H1 (cell line): ENCODE data around the gene SMDT1. TPM values are rescaled to one million over a fixed set of nuclear protein-coding genes. Genes with fewer than 3 reads are reported as not detected.

Experiments used
- CTCF ChIA-PET: fragments of 300-600 bp; sonication (Branson Sonifier 250); formaldehyde crosslinking; loops from one replicate; lab custom pipeline; 2021; ENCODE audit not compliant: partially characterized antibody; lab: Charles Lee
- POLR2A ChIA-PET: fragments of 300-600 bp; sonication (Branson Sonifier 250); formaldehyde crosslinking; loops from one replicate; lab custom pipeline; 2021; ENCODE audit warnings: inconsistent platforms; ENCODE audit not compliant: partially characterized antibody; lab: Charles Lee
- DNase-seq, 2 experiments: peaks; one replicate each; pipeline versions ENCODE4 v3.0.0 to v3.0.0-alpha.2; 2010 to 2022; ENCODE audit warnings: low spot score in 2 of 2, low read depth in 1 of 2, mixed read lengths in 1 of 2
- FAIRE-seq: peaks from 2 replicates; lab custom pipeline; 2011; peaks lifted over from hg19 to GRCh38; lab: Jason Lieb, UNC
- H2AFZ ChIP-seq: 2 replicates; pipeline ENCODE4 v1.8.1; 2012; ENCODE audit warnings: low read length, inconsistent platforms
- H2AK5ac ChIP-seq: 2 replicates; pipeline ENCODE4 v1.6.1; 2013; ENCODE audit warnings: low read depth, low read length
- H2BK120ac ChIP-seq: replicated peaks from 2 replicates; pipeline ENCODE3; 2013; ENCODE audit warnings: low read depth, low read length, inconsistent platforms
- H2BK12ac ChIP-seq: 2 replicates; pipeline ENCODE4 v1.6.1; 2013; ENCODE audit warnings: low read depth, low read length
- H2BK15ac ChIP-seq: 2 replicates; pipeline ENCODE4 v1.6.1; 2013; ENCODE audit warnings: low read length
- H2BK20ac ChIP-seq: 2 replicates; pipeline ENCODE4 v1.6.1; 2013; ENCODE audit warnings: low read length
- H2BK5ac ChIP-seq: 2 replicates; pipeline ENCODE4 v1.6.1; 2013; ENCODE audit warnings: low read depth, low read length
- H3K14ac ChIP-seq: 2 replicates; pipeline ENCODE4 v1.6.1; 2013; ENCODE audit warnings: inconsistent platforms; ENCODE audit not compliant: insufficient read length
- H3K18ac ChIP-seq: 2 replicates; pipeline ENCODE4 v1.6.1; 2013; ENCODE audit warnings: low read length; ENCODE audit errors: extremely low read depth
- H3K23ac ChIP-seq: 2 replicates; pipeline ENCODE4 v1.6.1; 2013; ENCODE audit warnings: inconsistent platforms; ENCODE audit not compliant: insufficient read length
- H3K23me2 ChIP-seq: 2 replicates; pipeline ENCODE4 v1.6.1; 2013; ENCODE audit warnings: low read depth, low read length
- H3K27ac ChIP-seq: 2 replicates; pipeline ENCODE4 v1.6.1; 2011; ENCODE audit warnings: low read depth, low read length, inconsistent platforms
- H3K27me3 ChIP-seq, 4 experiments: replicated peaks in 1 of 4; 1 replicate in 1 of 4; 2 replicates in 3 of 4; pipeline versions ENCODE4 v1.6.1 to v1.8.1; 2011 to 2013; ENCODE audit warnings: low read length in 3 of 4, mild to moderate bottlenecking in 3 of 4, inconsistent platforms in 2 of 4, mixed read lengths in 2 of 4, moderate library complexity in 1 of 4; ENCODE audit not compliant: control insufficient read depth in 3 of 4, insufficient read depth in 3 of 4; ENCODE audit errors: extremely low read depth in 1 of 4
- H3K36me3 ChIP-seq, 4 experiments: 2 replicates each; pipeline versions ENCODE4 v1.6.1 to v1.8.1; 2011 to 2013; ENCODE audit warnings: mild to moderate bottlenecking in 4 of 4, low read length in 3 of 4, moderate library complexity in 2 of 4, control low read depth in 1 of 4, inconsistent platforms in 1 of 4; ENCODE audit not compliant: insufficient read depth in 4 of 4, control insufficient read depth in 2 of 4
- H3K4ac ChIP-seq: replicated peaks from 2 replicates; pipeline ENCODE3; 2013; ENCODE audit warnings: low read length, low read depth, mixed read lengths, inconsistent platforms; ENCODE audit not compliant: insufficient read length
- H3K4me1 ChIP-seq, 4 experiments: replicated peaks in 1 of 4; 1 replicate in 1 of 4; 2 replicates in 3 of 4; pipeline versions ENCODE4 v1.6.1 to v1.8.1; 2011 to 2013; ENCODE audit warnings: low read length in 3 of 4, inconsistent platforms in 2 of 4, mixed read lengths in 1 of 4; ENCODE audit not compliant: insufficient read depth in 4 of 4, control insufficient read depth in 3 of 4
- H3K4me2 ChIP-seq, 2 experiments: 2 replicates each; pipeline versions ENCODE4 v1.6.1 to v1.8.1; 2011 to 2013; ENCODE audit warnings: low read depth in 2 of 2, low read length in 2 of 2, control low read depth in 1 of 2, inconsistent platforms in 1 of 2, mild to moderate bottlenecking in 1 of 2; ENCODE audit not compliant: insufficient read depth in 1 of 2
- H3K4me3 ChIP-seq, 4 experiments: fragments of 200-600, 300-600 bp in 1 of 4; sonication (generic), shearing (Covaris generic), sonication (Bioruptor Twin) in 1 of 4; 2 replicates each; pipeline versions ENCODE4 v1.5.1 to v1.8.1; 2011 to 2016; ENCODE audit warnings: low read length in 4 of 4, low read depth in 3 of 4, control low read depth in 2 of 4, inconsistent platforms in 2 of 4, mild to moderate bottlenecking in 2 of 4, mixed read lengths in 1 of 4, moderate library complexity in 1 of 4; ENCODE audit not compliant: insufficient read depth in 2 of 4; ENCODE audit errors: extremely low read depth in 1 of 4
- H3K56ac ChIP-seq: replicated peaks from 2 replicates; pipeline ENCODE3; 2013; ENCODE audit warnings: low read depth, mild to moderate bottlenecking, mixed read lengths, low read length, inconsistent platforms; ENCODE audit not compliant: insufficient read length
- H3K79me1 ChIP-seq: 2 replicates; pipeline ENCODE4 v1.6.1; 2013; ENCODE audit warnings: low read depth, low read length, control low read depth
- H3K79me2 ChIP-seq, 2 experiments: 2 replicates each; pipeline versions ENCODE4 v1.6.1 to v1.8.1; 2012 to 2013; ENCODE audit warnings: low read length in 2 of 2, mild to moderate bottlenecking in 2 of 2, inconsistent platforms in 1 of 2; ENCODE audit not compliant: insufficient read depth in 2 of 2, control insufficient read depth in 1 of 2
- H3K9ac ChIP-seq, 4 experiments: replicated peaks in 1 of 4; 1 replicate in 1 of 4; 2 replicates in 3 of 4; pipeline versions ENCODE4 v1.6.1 to v1.8.1; 2011 to 2013; ENCODE audit warnings: low read depth in 3 of 4, low read length in 3 of 4, control low read depth in 2 of 4, mild to moderate bottlenecking in 2 of 4, moderate library complexity in 2 of 4, inconsistent platforms in 1 of 4; ENCODE audit errors: extremely low read depth in 1 of 4
- H3K9me3 ChIP-seq, 2 experiments: 2 replicates each; pipeline versions ENCODE4 v1.6.1 to v1.8.1; 2012 to 2013; ENCODE audit warnings: mild to moderate bottlenecking in 2 of 2, moderate library complexity in 2 of 2, control low read depth in 1 of 2, inconsistent platforms in 1 of 2, low read depth in 1 of 2, low read length in 1 of 2, mixed read lengths in 1 of 2; ENCODE audit not compliant: insufficient read depth in 2 of 2
- H4K20me1 ChIP-seq, 2 experiments: replicated peaks in 1 of 2; 2 replicates each; pipeline versions ENCODE3 to v1.8.1; 2011 to 2013; ENCODE audit warnings: inconsistent platforms in 2 of 2, low read length in 2 of 2, mild to moderate bottlenecking in 1 of 2; ENCODE audit not compliant: insufficient read depth in 2 of 2, control insufficient read depth in 1 of 2
- H4K5ac ChIP-seq: 2 replicates; pipeline ENCODE4 v1.6.1; 2013; ENCODE audit warnings: low read length, low read depth, mixed read lengths, inconsistent platforms; ENCODE audit not compliant: insufficient read length
- H4K8ac ChIP-seq: 2 replicates; pipeline ENCODE4 v1.8.0; 2013; ENCODE audit warnings: mild to moderate bottlenecking, moderate library complexity, low read length, inconsistent platforms; ENCODE audit not compliant: insufficient read depth; ENCODE audit errors: extremely low read depth
- H4K91ac ChIP-seq: replicated peaks from 2 replicates; pipeline ENCODE3; 2013; ENCODE audit warnings: low read length, mixed read lengths, inconsistent platforms; ENCODE audit not compliant: insufficient read length
- GTF2F1 ChIP-seq: IDR thresholded peaks from 2 replicates; pipeline ENCODE4 v1.6.1; 2012; ENCODE audit warnings: low read depth, low read length, improper control_type of control experiment, borderline replicate concordance
- TEAD4 ChIP-seq: IDR thresholded peaks from 2 replicates; pipeline ENCODE4 v1.6.1; 2012; ENCODE audit warnings: low read depth, low read length, inconsistent platforms, mixed read lengths
- WGBS, 2 experiments: shearing (Covaris generic) in 1 of 2; methylation state at CpG; one replicate each; pipeline versions ENCODE4 v1.1.6 to v1.1.7; 2013 to 2015; ENCODE audit warnings: low lambda C conversion rate in 2 of 2, mixed read lengths in 2 of 2, inconsistent platforms in 1 of 2, low coverage in 1 of 2, missing lambda C conversion rate in 1 of 2; ENCODE audit not compliant: insufficient replicate concordance in 2 of 2, insufficient coverage in 1 of 2, insufficient read length in 1 of 2; ENCODE audit errors: extremely low coverage in 1 of 2, missing lambda C conversion rate in 1 of 2; 5-methylcytosine and 5-hydroxymethylcytosine counted together
- polyA plus RNA-seq, 7 experiments: library from polyadenylated mRNA; depleted of rRNA in 3 of 7; stranded (reverse) in 5 of 7; unstranded in 2 of 7; fragments of >200 nt in 5 of 7; fragments of 200-250 nt in 2 of 7; gene quantifications; 1 replicate in 5 of 7; 2 replicates in 1 of 7; 4 replicates in 1 of 7; pipeline versions ENCODE4 v1.2.1 to v1.2.3, GENCODE V29; 2011 to 2013; ENCODE audit warnings: missing spikeins in 2 of 7, mixed read lengths in 2 of 7
- total RNA-seq: library from RNA; stranded (reverse); fragmentation: NEBNext Ultra II Directional; extraction: Animal tissue kit (Norgen Biotek cat#: 25700); gene quantifications from 2 replicates; pipeline ENCODE4 v1.2.1, GENCODE V29; 2021

Gene SMDT1
- total and polyA plus RNA-seq, 2 of the 8 experiments (the other 6 are each of a cell fraction or from before 2014, with no cell fraction given): 34.9 to 35.6 TPM

- WGBS, 2 experiments: 95% methylated on average over 1 of the region's 1 CpG; no CpG with 5 or more reads in 1 of the 2 experiments
- no peak overlapping the region for H4K91ac ChIP-seq
- no peak overlapping the region for H2BK120ac ChIP-seq
- H3K27me3 ChIP-seq: no peaks in the 10 kb centered on the region
- H4K8ac ChIP-seq: no peak overlapping the region
- H3K14ac ChIP-seq: no peak overlapping the region
- H3K4me2 ChIP-seq: no peak overlapping the region
- no peak overlapping the region for H3K27ac ChIP-seq
- H3K4me3 ChIP-seq: no peak overlapping the region
- CTCF ChIA-PET: no interaction called here
- H2BK15ac ChIP-seq: no peak overlapping the region
- H3K4ac ChIP-seq: no peak overlapping the region
- H3K18ac ChIP-seq: no peak overlapping the region
- no peak overlapping the region for H3K56ac ChIP-seq
- no peak overlapping the region for H2BK12ac ChIP-seq
- peaks cover 0 to 10% (median 6%) of the 10 kb centered on the region in 4 experiments; a peak in 4 of 8 replicates for H3K36me3 ChIP-seq
- no peaks in the 10 kb centered on the region for H3K23me2 ChIP-seq
- no peaks in the 10 kb centered on the region for H3K4me1 ChIP-seq
- peaks cover 7 to 8% of the 10 kb centered on the region in 2 experiments; a peak in 2 of 4 replicates for H3K9me3 ChIP-seq
- DNase-seq: no peak
- no peaks in the 10 kb centered on the region for H4K20me1 ChIP-seq
- no peak overlapping the region for H3K23ac ChIP-seq
- H2AK5ac ChIP-seq: no peak overlapping the region
- no peak overlapping the region for H2BK5ac ChIP-seq
- H2BK20ac ChIP-seq: no peak overlapping the region
- H4K5ac ChIP-seq: no peak overlapping the region
- no peak overlapping the region for H3K9ac ChIP-seq
- no peak overlapping the region for H2AFZ ChIP-seq
- FAIRE-seq: no peak
- H3K79me2 ChIP-seq: no peaks in the 10 kb centered on the region
- no peaks in the 10 kb centered on the region for H3K79me1 ChIP-seq
- POLR2A ChIA-PET: interaction anchor here (1.1 to 1.9 kb wide), 2 partner anchors 10 to 89 kb away, joined by 4 to 5 read pairs; no protein-coding TSS in a partner anchor
- TF ChIP-seq GTF2F1: no peak
- TF ChIP-seq TEAD4: no peak
Observed at GRCh38 chr22:42056757-42057511, 22.6 kb upstream of the SMDT1 start.
